NT2/D1 (cell line): ENCODE data around the gene MICALL2.
"Not testable (repeated sequence)": the region's sequence is repeated elsewhere in the genome, so short reads cannot be mapped to it uniquely, and the experiment has no call there.

Experiments used
- DNase-seq: peaks from one replicate; pipeline ENCODE4 v3.0.0-alpha.2; 2011; ENCODE audit warnings: low read depth, low spot score
- H3K27me3 ChIP-seq: 2 replicates; pipeline ENCODE4 v1.6.0; 2011; ENCODE audit warnings: mild to moderate bottlenecking; ENCODE audit not compliant: insufficient read length, insufficient read depth
- H3K36me3 ChIP-seq: 2 replicates; pipeline ENCODE4 v1.6.1; 2011; ENCODE audit warnings: mild to moderate bottlenecking, low read length, mixed read lengths; ENCODE audit not compliant: insufficient read depth, insufficient read length
- H3K4me1 ChIP-seq: 2 replicates; pipeline ENCODE4 v1.5.1; 2011; ENCODE audit not compliant: insufficient read depth, insufficient read length
- H3K4me3 ChIP-seq: 2 replicates; pipeline ENCODE4 v1.5.1; 2011; ENCODE audit warnings: low read depth; ENCODE audit not compliant: insufficient read length
- H3K9ac ChIP-seq: 2 replicates; pipeline ENCODE4 v1.6.0; 2011; ENCODE audit warnings: low read depth; ENCODE audit not compliant: insufficient read length
- H3K9me3 ChIP-seq: 2 replicates; pipeline ENCODE4 v1.5.1; 2011; ENCODE audit warnings: mild to moderate bottlenecking, low read length; ENCODE audit not compliant: insufficient read depth
- SUZ12 ChIP-seq: IDR thresholded peaks from 2 replicates; pipeline ENCODE4 v1.6.1; 2011; ENCODE audit not compliant: insufficient read length, insufficient read depth; ENCODE audit errors: extremely low read depth
- YY1 ChIP-seq: IDR thresholded peaks from 2 replicates; pipeline ENCODE4 v1.6.1; 2011; ENCODE audit not compliant: insufficient read length, insufficient read depth
- ZNF274 ChIP-seq: IDR thresholded peaks from 2 replicates; pipeline ENCODE4 v1.6.1; 2011; ENCODE audit warnings: mild to moderate bottlenecking, low read depth, low read length

Gene MICALL2

DNA sequence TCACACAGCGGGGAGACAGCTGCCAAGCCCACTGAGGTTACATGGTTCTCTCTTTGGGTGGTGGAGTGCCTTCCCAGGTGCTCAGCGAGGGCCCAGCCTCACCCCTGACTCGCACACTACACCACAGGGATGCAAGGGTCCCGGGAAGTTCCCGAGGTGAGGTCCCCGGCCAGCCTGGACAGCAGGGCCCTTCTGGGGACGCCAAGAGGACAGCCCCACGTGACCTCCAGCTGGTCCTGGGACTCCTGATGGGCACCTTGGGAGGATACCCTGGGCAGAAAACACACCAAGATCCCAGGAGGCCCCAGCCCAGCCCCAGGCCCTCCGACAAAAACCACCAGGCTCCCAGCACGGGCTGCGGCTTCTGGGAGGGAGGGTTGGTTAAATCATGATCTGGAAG, 8.3 kb downstream of the MICALL2 start:
- Histone ChIP-seq H3K4me3 (no peak overlapping the region), H3K27me3 (no peaks in the 10 kb centered on the region), H3K9me3 (no peaks in the 10 kb centered on the region), H3K36me3 (peaks cover 28% of the 10 kb centered on the region), H3K9ac (no peak overlapping the region), H3K4me1 (peaks cover 37% of the 10 kb centered on the region)
- no peak for DNase-seq
- TF ChIP-seq YY1 (no peak), SUZ12 (no peak), ZNF274 (no peak)

DNA sequence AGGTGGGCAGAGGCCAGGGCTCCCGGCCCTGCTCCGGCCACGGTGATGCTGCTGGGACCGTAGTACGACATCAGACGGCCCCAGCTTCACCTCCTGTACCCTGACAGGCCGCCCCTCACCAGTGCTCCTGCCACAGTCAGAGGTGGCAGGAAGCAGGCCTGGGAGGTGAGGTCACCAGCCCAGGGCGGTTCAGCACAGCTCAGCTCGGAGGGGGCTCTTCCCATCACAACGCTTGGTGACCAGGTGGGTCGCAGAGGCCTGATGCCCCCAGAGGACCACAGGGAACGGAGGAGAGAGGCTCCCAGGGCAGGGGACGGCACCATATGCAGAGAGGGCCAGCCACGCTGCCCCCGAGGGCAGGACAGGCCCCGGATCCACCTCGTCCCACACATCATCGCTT, 8.8 kb downstream of the MICALL2 start:
- H3K27me3 ChIP-seq = no peaks in the 10 kb centered on the region
- peaks cover 28% of the 10 kb centered on the region for H3K36me3 ChIP-seq

DNA sequence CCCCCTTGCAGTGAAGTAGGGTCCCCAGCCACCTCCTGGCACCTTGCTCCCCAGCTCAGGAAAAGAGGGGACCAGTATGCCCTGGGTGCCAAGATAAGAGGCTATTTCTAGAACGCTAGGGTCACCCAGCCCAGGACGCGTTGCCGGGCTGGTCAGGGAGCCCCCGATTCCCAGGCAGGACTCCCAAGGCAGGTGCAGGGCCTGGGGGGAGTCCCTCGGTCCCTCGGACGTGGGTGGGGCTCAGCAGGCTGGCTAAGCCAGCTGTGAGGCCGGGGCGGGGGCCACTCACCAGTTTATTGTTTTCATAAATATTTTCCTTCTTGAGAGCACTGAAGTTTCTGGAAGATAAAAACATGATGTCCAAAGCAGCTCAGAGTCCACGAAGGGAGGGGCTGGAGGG, 9.3 kb downstream of the MICALL2 start:
- H3K9ac ChIP-seq = no peak overlapping the region
- no peaks in the 10 kb centered on the region for H3K9me3 ChIP-seq
- DNase-seq = no peak
- H3K27me3 ChIP-seq = no peaks in the 10 kb centered on the region
- TF ChIP-seq ZNF274 = no peak
- no peak for TF ChIP-seq YY1
- no peak for TF ChIP-seq SUZ12
- peaks cover 25% of the 10 kb centered on the region for H3K36me3 ChIP-seq
- peaks cover 31% of the 10 kb centered on the region for H3K4me1 ChIP-seq
- no peak overlapping the region for H3K4me3 ChIP-seq

More for the DNA sequence above, 8.8 kb downstream of the MICALL2 start:
- Histone ChIP-seq H3K4me1 (peaks cover 34% of the 10 kb centered on the region), H3K9ac (peak overlapping the region; percentile 6), H3K9me3 (no peaks in the 10 kb centered on the region), H3K4me3 (no peak overlapping the region)
- no peak for TF ChIP-seq ZNF274
- no peak for TF ChIP-seq YY1
- TF ChIP-seq SUZ12 = no peak
- no peak for DNase-seq

DNA sequence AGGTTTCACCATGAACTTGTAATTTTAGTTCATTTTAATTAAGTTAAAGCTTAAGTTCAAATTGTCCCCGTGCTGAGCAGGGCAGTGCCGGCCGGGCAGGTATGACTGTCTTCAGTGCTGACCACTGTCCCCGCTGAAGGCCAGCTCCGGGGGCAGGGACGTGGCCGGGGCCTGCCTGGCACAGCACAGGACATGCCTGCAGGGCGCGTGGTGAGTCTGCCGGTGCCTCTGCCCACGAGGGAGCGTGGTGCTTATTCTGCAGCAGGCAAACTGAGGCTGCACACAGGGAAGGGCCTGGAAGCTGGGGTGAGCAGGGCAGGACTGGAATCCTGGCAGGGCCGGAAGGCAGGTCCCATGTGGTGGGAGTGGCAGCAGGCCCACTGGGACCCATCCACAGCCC, 9.8 kb downstream of the MICALL2 start:
- Histone ChIP-seq H3K27me3 (no peaks in the 10 kb centered on the region), H3K36me3 (peaks cover 25% of the 10 kb centered on the region), H3K4me3 (no peak overlapping the region), H3K9me3 (no peaks in the 10 kb centered on the region), H3K9ac (no peak overlapping the region), H3K4me1 (peaks cover 28% of the 10 kb centered on the region)
- no peak for DNase-seq
- TF ChIP-seq SUZ12 = no peak
- no peak for TF ChIP-seq ZNF274
- no peak for TF ChIP-seq YY1

GRCh38 chr7:1448958-1449357, 10.3 kb downstream of the MICALL2 start:
- Histone ChIP-seq H3K27me3 (no peaks in the 10 kb centered on the region), H3K9ac (no peak overlapping the region), H3K4me1 (peaks cover 23% of the 10 kb centered on the region), H3K9me3 (no peaks in the 10 kb centered on the region), H3K36me3 (peaks cover 25% of the 10 kb centered on the region), H3K4me3 (no peak overlapping the region)
- no peak for TF ChIP-seq SUZ12
- no peak for TF ChIP-seq YY1
- no peak for TF ChIP-seq ZNF274
- DNase-seq = no peak

DNA sequence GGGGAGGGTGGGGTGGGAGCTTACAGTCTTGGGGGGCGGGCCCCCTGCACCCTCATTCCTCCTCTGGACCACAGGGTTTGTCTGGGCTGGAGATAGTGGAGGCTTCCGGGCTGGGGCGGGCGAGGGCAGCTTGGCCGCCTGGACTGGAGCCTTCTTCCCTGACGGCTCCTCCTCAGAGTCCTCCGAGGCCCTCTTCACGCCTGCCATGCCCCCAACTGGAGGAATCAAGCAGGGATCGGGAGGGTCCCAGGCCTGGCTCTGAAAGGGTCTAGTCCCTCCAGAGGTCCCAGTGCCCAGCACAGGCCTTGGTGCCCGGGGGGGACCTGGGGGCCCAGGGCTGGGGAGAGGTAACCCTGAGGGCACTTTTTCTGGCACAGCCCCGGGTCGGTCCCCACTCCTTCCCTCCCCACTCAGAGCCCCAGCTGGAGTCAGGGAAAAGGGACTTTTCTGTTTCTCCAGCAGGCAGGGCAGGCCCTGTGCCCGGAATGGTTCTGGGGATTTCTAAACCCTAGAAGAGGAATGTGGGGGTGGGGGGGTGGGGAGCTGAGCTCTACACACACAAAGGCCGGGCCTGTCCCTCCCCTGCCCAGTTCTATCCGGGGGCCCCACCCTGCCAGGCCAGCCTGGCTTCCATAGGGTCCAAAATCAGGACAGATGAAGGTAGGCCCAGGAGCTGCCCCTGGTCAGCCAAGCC, 11.6 kb downstream of the MICALL2 start:
- H3K9ac ChIP-seq = no peak overlapping the region
- TF ChIP-seq SUZ12 (no peak), YY1 (no peak), ZNF274 (no peak)
- no peaks in the 10 kb centered on the region for H3K9me3 ChIP-seq
- DNase-seq = no peak
- H3K36me3 ChIP-seq = peaks cover 20% of the 10 kb centered on the region
- no peak overlapping the region for H3K4me3 ChIP-seq
- H3K27me3 ChIP-seq = no peaks in the 10 kb centered on the region
- H3K4me1 ChIP-seq = peaks cover 21% of the 10 kb centered on the region

DNA sequence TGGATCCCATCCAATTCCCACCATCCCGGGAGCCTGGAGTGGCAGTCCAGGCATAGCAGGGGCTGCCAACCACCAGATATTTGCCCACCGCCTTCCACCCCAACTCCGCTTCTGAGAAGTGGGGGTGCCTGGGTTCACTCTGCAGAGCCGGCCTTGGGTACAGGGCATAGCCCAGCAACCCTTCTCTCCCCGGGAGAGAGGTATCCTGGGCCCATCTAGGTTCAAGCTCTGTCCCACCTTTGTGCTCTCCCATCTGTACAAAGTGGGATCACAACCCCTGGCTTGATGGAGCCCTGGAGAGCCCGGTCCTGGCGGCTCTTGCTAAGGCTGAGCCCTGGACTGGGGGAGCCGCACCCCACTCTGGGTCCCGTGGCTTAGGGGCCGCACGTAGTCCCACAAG, 12.2 kb downstream of the MICALL2 start:
- no peak overlapping the region for H3K9ac ChIP-seq
- no peak for DNase-seq
- peaks cover 21% of the 10 kb centered on the region for H3K36me3 ChIP-seq
- H3K27me3 ChIP-seq = no peaks in the 10 kb centered on the region
- H3K9me3 ChIP-seq = no peaks in the 10 kb centered on the region
- H3K4me1 ChIP-seq = peaks cover 15% of the 10 kb centered on the region
- TF ChIP-seq SUZ12 (no peak), YY1 (no peak)
- no peak overlapping the region for H3K4me3 ChIP-seq

GRCh38 chr7:1446620-1447032, 12.6 kb downstream of the MICALL2 start:
- Histone ChIP-seq H3K36me3 (peaks cover 25% of the 10 kb centered on the region), H3K27me3 (no peaks in the 10 kb centered on the region), H3K9ac (no peak overlapping the region), H3K4me3 (no peak overlapping the region), H3K4me1 (peaks cover 15% of the 10 kb centered on the region), H3K9me3 (no peaks in the 10 kb centered on the region)
- TF ChIP-seq SUZ12 (no peak), YY1 (no peak), ZNF274 (no peak)
- DNase-seq = no peak

- H3K27me3 ChIP-seq, DNase-seq, H3K9ac ChIP-seq, H3K4me3 ChIP-seq, H3K9me3 ChIP-seq: not testable (repeated sequence)
- H3K4me1 ChIP-seq = peaks cover 17% of the 10 kb centered on the region
- H3K36me3 ChIP-seq = peaks cover 29% of the 10 kb centered on the region
These were observed 13.2 kb downstream of the MICALL2 start for GRCh38 chr7:1446026-1446425.
